ENCODE results near the gene MLLT1.

Gene MLLT1

DNA sequence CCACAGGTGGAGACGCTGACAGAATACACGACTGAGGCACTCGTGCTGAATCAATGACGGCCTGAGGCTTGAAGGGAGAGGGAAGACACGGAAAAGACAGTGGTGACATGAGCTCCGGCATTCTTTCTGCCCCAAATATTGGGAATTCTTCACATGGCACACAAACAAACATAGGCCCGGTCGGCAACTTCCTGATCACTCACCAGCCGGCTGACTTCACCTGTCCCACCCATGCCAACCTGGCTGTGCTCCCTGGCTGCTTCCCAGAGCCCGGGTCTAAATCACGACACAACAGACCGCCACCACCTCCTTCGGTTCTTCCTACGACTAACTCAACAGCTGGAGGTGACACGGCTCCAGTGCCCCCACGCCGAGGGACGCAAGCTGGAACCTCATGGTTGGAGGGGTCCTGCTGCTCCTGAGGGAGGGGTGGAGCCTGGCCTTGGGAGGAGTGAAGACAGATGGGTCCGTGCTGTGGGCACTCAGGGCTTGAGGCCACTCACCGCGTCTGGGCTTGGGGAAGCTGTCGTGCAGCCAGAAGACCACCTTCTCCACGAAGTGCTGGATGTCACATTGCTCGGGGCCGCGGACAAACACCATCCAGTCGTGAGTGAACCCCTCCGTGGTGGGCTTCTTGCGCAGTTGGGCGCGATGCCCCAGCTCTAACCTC lies 9.6 kb downstream of the MLLT1 start:
- DNase-seq (ENCODE audit: low spot score): no peak
- TF ChIP-seq, protein P1, sequence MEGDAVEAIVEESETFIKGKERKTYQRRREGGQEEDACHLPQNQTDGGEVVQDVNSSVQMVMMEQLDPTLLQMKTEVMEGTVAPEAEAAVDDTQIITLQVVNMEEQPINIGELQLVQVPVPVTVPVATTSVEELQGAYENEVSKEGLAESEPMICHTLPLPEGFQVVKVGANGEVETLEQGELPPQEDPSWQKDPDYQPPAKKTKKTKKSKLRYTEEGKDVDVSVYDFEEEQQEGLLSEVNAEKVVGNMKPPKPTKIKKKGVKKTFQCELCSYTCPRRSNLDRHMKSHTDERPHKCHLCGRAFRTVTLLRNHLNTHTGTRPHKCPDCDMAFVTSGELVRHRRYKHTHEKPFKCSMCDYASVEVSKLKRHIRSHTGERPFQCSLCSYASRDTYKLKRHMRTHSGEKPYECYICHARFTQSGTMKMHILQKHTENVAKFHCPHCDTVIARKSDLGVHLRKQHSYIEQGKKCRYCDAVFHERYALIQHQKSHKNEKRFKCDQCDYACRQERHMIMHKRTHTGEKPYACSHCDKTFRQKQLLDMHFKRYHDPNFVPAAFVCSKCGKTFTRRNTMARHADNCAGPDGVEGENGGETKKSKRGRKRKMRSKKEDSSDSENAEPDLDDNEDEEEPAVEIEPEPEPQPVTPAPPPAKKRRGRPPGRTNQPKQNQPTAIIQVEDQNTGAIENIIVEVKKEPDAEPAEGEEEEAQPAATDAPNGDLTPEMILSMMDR (IDR thresholded peaks at IDR 0.05; ENCODE audit: extremely low read depth, missing control alignments): no peak

DNA sequence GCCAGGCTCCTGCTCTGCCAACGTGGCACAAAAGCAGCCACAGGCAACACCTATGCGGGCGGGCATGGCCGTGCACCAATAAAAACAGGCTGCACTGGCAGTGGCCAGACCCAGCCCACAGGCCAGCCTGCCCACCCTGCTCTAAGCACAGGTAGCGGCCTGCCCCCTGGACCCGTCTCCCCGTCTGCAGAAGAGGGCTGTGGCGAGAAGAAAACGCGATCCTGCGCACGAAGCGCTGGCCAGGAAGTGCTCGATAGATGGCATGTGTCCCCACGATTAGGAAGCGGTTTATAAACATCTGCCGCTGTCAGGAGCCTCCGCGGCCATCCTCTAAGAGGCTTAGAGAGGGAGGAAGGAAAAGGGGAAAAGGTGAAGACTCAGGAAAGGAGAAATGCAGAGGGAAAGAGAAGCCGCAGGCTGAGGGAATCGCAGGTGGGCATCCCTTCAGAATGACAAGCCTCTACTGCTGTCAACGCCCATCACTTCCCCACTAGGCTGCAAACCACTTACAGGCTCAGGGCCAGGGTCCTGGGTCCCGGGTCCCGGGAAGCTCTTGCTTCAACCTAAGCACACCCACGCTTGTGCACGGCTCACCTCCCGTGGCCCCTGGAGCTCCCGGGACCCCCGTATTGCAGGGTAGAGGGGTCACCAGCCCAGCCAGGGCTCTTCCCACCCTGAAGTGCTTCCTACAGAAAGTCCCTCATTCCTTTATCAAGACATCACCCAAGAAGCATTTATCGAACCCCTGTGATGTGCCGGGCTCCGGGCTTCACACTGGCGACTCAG lies 10.5 kb downstream of the MLLT1 start:
- TF ChIP-seq, protein P1 (IDR thresholded peaks at IDR 0.05; ENCODE audit: extremely low read depth, missing control alignments): no peak
- no peak for DNase-seq (ENCODE audit: low spot score)

DNA sequence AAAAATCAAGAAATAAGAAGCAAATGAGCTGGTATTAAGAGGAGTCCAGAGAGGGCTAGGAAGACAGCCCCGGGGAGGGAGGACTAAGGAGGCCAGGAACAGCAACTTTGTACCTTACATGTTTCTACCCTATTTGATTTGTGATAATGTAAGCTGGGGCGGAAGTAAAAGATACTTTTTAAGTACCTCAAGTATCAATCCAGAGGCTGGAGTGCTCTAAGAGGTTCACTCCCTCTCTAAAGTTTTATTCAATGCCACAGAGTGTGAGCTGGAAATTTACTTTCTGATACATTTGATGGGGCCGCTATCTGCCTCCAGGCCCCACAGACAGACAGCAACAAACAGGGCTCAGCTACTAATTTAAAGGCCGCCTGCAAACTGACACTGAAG lies 11.4 kb downstream of the MLLT1 start:
- TF ChIP-seq, protein P1 (IDR thresholded peaks at IDR 0.05; ENCODE audit: extremely low read depth, missing control alignments): no peak

GRCh38 chr19:6267552-6268381 lies 12.0 kb downstream of the MLLT1 start:
- no peak for DNase-seq (ENCODE audit: low spot score)
- TF ChIP-seq, protein P1 (IDR thresholded peaks at IDR 0.05; ENCODE audit: extremely low read depth, missing control alignments): no peak

More for the DNA sequence above, 11.4 kb downstream of the MLLT1 start:
- no peak for DNase-seq (ENCODE audit: low spot score)

DNA sequence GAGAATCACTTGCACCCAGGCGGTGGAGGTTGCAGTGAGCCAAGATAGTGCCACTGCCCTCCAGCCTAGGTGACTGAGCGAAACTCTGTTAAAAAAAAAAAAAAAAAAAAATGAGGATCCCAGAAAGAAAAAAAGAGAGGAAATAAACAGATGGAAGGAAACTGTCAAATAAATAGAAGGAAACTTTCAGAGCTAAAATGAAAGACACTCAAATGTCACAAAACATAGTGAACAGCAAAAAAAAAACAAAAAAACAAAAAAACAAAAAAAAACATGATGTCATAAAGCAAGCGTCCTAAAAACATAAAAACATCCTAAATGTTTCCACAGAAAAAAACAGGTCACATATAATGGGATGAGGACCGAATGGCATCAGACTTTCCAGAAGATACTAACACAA lies 15.0 kb downstream of the MLLT1 start:
- TF ChIP-seq, protein P1 (IDR thresholded peaks at IDR 0.05; ENCODE audit: extremely low read depth, missing control alignments): no peak
- DNase-seq (ENCODE audit: low spot score): no peak

GRCh38 chr19:6263735-6264444 lies 15.9 kb downstream of the MLLT1 start:
- TF ChIP-seq, protein P1 (IDR thresholded peaks at IDR 0.05; ENCODE audit: extremely low read depth, missing control alignments): no peak
- no peak for DNase-seq (ENCODE audit: low spot score)
